Measurements from ENCODE around the gene APH1B. TPM values are rescaled to one million over a fixed set of nuclear protein-coding genes. Genes with fewer than 3 reads are reported as not detected.

The APH1B gene
- total and polyA plus RNA-seq, 9 of the 15 experiments (the other 6 are each of a cell fraction or from before 2014, with no cell fraction given) = 5.1 to 9.7 (median 7.0) TPM

GRCh38 chr15:63344731-63345390 lies 67.5 kb downstream of the APH1B start (continued):
- no peak for TF ChIP-seq HES1 (IDR thresholded peaks at IDR 0.05; ENCODE audit: low read depth)
- TF ChIP-seq HMGXB4 (CRISPR knock-in tag; IDR thresholded peaks at IDR 0.05) = no peak
- peak; percentile 81 for TF ChIP-seq BACH1 (tag; IDR thresholded peaks at IDR 0.05)
- TF ChIP-seq ELF2 (CRISPR knock-in tag; IDR thresholded peaks at IDR 0.05) = no peak
- 0 out of 2 replicates have a peak, but pooled peaks have one; percentile 67 for TF ChIP-seq BRD4 (IDR thresholded peaks at IDR 0.05)
- no peak for TF ChIP-seq U2AF2 (optimal IDR thresholded peaks at IDR 0.05; ENCODE audit: low read depth, low read length)
- no peak for TF ChIP-seq CBX8 (IDR thresholded peaks at IDR 0.05; ENCODE audit: borderline replicate concordance, extremely low read depth, low read depth, low read length, poor library complexity, severe bottlenecking)
- TF ChIP-seq VEZF1 (CRISPR knock-in tag; IDR thresholded peaks at IDR 0.05) = peak; percentile 78
- no peak for TF ChIP-seq ZFPM2 (CRISPR knock-in tag; IDR thresholded peaks at IDR 0.05)
- peak; percentile 71 for TF ChIP-seq MTA3 (IDR thresholded peaks at IDR 0.05; ENCODE audit: borderline replicate concordance)
- peak in 1 of 2 experiments; percentile 85; a peak in 2 of 4 replicates for TF ChIP-seq ZNF639 (CRISPR knock-in tag; conservative IDR thresholded peaks at IDR 0.05 in 1 of 2, IDR thresholded peaks at IDR 0.05 in 1 of 2)
- no peak for TF ChIP-seq LARP7 (IDR thresholded peaks at IDR 0.05)
- peak in 1 of 2 experiments; percentile 20; a peak in 1 of 4 replicates for TF ChIP-seq ARNT (IDR thresholded peaks at IDR 0.05)
- TF ChIP-seq E2F8 (IDR thresholded peaks at IDR 0.05; ENCODE audit: low read depth, partially characterized antibody) = no peak
- TF ChIP-seq ZNF778 (CRISPR knock-in tag; IDR thresholded peaks at IDR 0.05) = no peak
- TF ChIP-seq HMG20A (CRISPR knock-in tag; conservative IDR thresholded peaks at IDR 0.05) = no peak
- TF ChIP-seq STAT5B (CRISPR knock-in tag; IDR thresholded peaks at IDR 0.05) = no peak
- TF ChIP-seq CREB5 (CRISPR knock-in tag; IDR thresholded peaks at IDR 0.05) = no peak
